ENCODE measurements around the gene JAG1. TPM values are rescaled to one million over a fixed set of nuclear protein-coding genes. Genes with fewer than 3 reads are reported as not detected.

Gene JAG1
- polyA plus RNA-seq, 1 donor (not counting 4 experiments of a cell fraction or from before 2014, with no cell fraction given), result 84.2 TPM

- Histone ChIP-seq H3K9ac (ENCODE audit: control insufficient read depth, extremely low read depth, insufficient read depth, low read length) (peak overlapping the region; percentile 97), H3K4me1 (ENCODE audit: control insufficient read depth, extremely low read depth, insufficient read depth, low read length) (peaks cover 98% of the 10 kb centered on the region), H3K4me3 (ENCODE audit: control insufficient read depth in 2 of 3, extremely low read depth in 1 of 3, insufficient read depth in 2 of 3, low read depth in 1 of 3, low read length in 3 of 3) (peak overlapping the region; percentile 2 to 29 (median 26)), H3K79me2 (ENCODE audit: control insufficient read depth, insufficient read depth, low read length) (peaks cover 100% of the 10 kb centered on the region), H3K9me1 (ENCODE audit: control insufficient read depth, extremely low read depth, insufficient read depth, low read length) (peaks cover 9% of the 10 kb centered on the region), H3K9me3 (ENCODE audit: control insufficient read depth, low read depth, low read length) (no peaks in the 10 kb centered on the region), H4K20me1 (ENCODE audit: control insufficient read depth, extremely low read depth, insufficient read depth, low read length) (peaks cover 88% of the 10 kb centered on the region), H3K4me2 (ENCODE audit: control insufficient read depth, extremely low read depth, insufficient read depth, low read depth, low read length) (peak overlapping the region; percentile 100), H3K27ac (ENCODE audit: control insufficient read depth, insufficient read depth, low read length) (peak overlapping the region; percentile 94), H2AFZ (ENCODE audit: control insufficient read depth, low read length) (no peak overlapping the region), H3K27me3 (ENCODE audit: control insufficient read depth, extremely low read depth, insufficient read depth, low read length) (no peaks in the 10 kb centered on the region), H3K36me3 (ENCODE audit: control insufficient read depth in 2 of 2, extremely low read depth in 1 of 2, insufficient read depth in 2 of 2, low read length in 2 of 2) (peaks cover 42 to 80% of the 10 kb centered on the region in 2 experiments)
- DNase-seq (ENCODE audit: low read depth, low spot score) (no peak), FAIRE-seq (peak; percentile 93)
- dilution Hi-C loops (cut with MboI; ENCODE audit: extremely low pct_ligation_motif_present, low sequenced_read_pairs), result no loop called here
- no peak for TF ChIP-seq CTCF (optimal IDR thresholded peaks at IDR 0.05 in 1 of 3, IDR thresholded peaks at IDR 0.05 in 1 of 3, conservative IDR thresholded peaks at IDR 0.05 in 1 of 3; ENCODE audit: extremely low read depth in 1 of 3, insufficient read depth in 2 of 3, low read length in 3 of 3)
- TF ChIP-seq EZH2 (IDR thresholded peaks at IDR 0.05; ENCODE audit: low read length), result no peak
Measured at GRCh38 chr20:10665027-10665561, 8.7 kb downstream of the JAG1 start.

GRCh38 chr20:10663756-10664155 lies 10.0 kb downstream of the JAG1 start:
- Histone ChIP-seq H3K9me1 (ENCODE audit: control insufficient read depth, extremely low read depth, insufficient read depth, low read length) (peaks cover 9% of the 10 kb centered on the region), H3K4me2 (ENCODE audit: control insufficient read depth, extremely low read depth, insufficient read depth, low read depth, low read length) (no peak overlapping the region), H3K27ac (ENCODE audit: control insufficient read depth, insufficient read depth, low read length) (peak overlapping the region; percentile 94), H3K4me1 (ENCODE audit: control insufficient read depth, extremely low read depth, insufficient read depth, low read length) (peaks cover 99% of the 10 kb centered on the region), H3K9ac (ENCODE audit: control insufficient read depth, extremely low read depth, insufficient read depth, low read length) (no peak overlapping the region), H3K27me3 (ENCODE audit: control insufficient read depth, extremely low read depth, insufficient read depth, low read length) (no peaks in the 10 kb centered on the region), H2AFZ (ENCODE audit: control insufficient read depth, low read length) (no peak overlapping the region), H4K20me1 (ENCODE audit: control insufficient read depth, extremely low read depth, insufficient read depth, low read length) (peaks cover 84% of the 10 kb centered on the region), H3K36me3 (ENCODE audit: control insufficient read depth in 2 of 2, extremely low read depth in 1 of 2, insufficient read depth in 2 of 2, low read length in 2 of 2) (peaks cover 43 to 81% of the 10 kb centered on the region in 2 experiments), H3K79me2 (ENCODE audit: control insufficient read depth, insufficient read depth, low read length) (peaks cover 100% of the 10 kb centered on the region), H3K9me3 (ENCODE audit: control insufficient read depth, low read depth, low read length) (no peaks in the 10 kb centered on the region), H3K4me3 (ENCODE audit: control insufficient read depth in 2 of 3, extremely low read depth in 1 of 3, insufficient read depth in 2 of 3, low read depth in 1 of 3, low read length in 3 of 3) (no peak overlapping the region)
- DNase-seq (ENCODE audit: low read depth, low spot score) (no peak), FAIRE-seq (peak; percentile 53)
- TF ChIP-seq CTCF (optimal IDR thresholded peaks at IDR 0.05 in 1 of 3, IDR thresholded peaks at IDR 0.05 in 1 of 3, conservative IDR thresholded peaks at IDR 0.05 in 1 of 3; ENCODE audit: extremely low read depth in 1 of 3, insufficient read depth in 2 of 3, low read length in 3 of 3) (no peak), EZH2 (IDR thresholded peaks at IDR 0.05; ENCODE audit: low read length) (no peak)
- dilution Hi-C loops (cut with MboI; ENCODE audit: extremely low pct_ligation_motif_present, low sequenced_read_pairs), result no loop called here
